Thoracic aorta (tissue), 2 donors: ENCODE data around the gene ERN1. TPM values are rescaled to one million over a fixed set of nuclear protein-coding genes. Genes with fewer than 3 reads are reported as not detected.

ENCODE experiments used
- ATAC-seq: fragments of 150-250 bp; one replicate; pipeline ENCODE4 v1.8.0; 2017; ENCODE audit warnings: low read depth; ENCODE audit not compliant: insufficient number of reproducible peaks, low FRiP score
- DNase-seq: peaks from one replicate; pipeline ENCODE4 v3.0.0-alpha.2; 2020; ENCODE audit warnings: low spot score
- H3K27ac ChIP-seq, 2 donors: fragments of 200-600 bp; sonication (generic); 1 replicate in 1 of 2; 2 replicates in 1 of 2; pipeline ENCODE4 v1.5.1; 2016; ENCODE audit warnings: mild to moderate bottlenecking in 2 of 2, moderate library complexity in 2 of 2
- H3K27me3 ChIP-seq: fragments of 200-600 bp; sonication (generic); replicated peaks from 2 replicates; pipeline ENCODE4 v1.6.0; 2016; ENCODE audit warnings: mild to moderate bottlenecking; ENCODE audit not compliant: insufficient read depth
- H3K36me3 ChIP-seq: fragments of 200-600 bp; sonication (generic); one replicate; pipeline ENCODE4 v1.5.1; 2016
- H3K4me1 ChIP-seq, 2 donors: fragments of 200-600 bp; sonication (generic); 1 replicate in 1 of 2; 2 replicates in 1 of 2; pipeline versions ENCODE4 v1.5.1 to v1.6.0; 2016; ENCODE audit warnings: low read depth in 2 of 2, mild to moderate bottlenecking in 1 of 2; ENCODE audit not compliant: control insufficient read depth in 1 of 2
- H3K4me3 ChIP-seq: fragments of 200-600 bp; sonication (generic); 2 replicates; pipeline ENCODE4 v1.5.1; 2016; ENCODE audit warnings: mild to moderate bottlenecking
- H3K9me3 ChIP-seq: fragments of 200-600 bp; sonication (generic); 2 replicates; pipeline ENCODE4 v1.5.1; 2016
- CTCF ChIP-seq: fragments of 200-600 bp; sonication (generic); IDR thresholded peaks from one replicate; pipeline ENCODE4 v1.5.1; 2019; ENCODE audit warnings: antibody characterized with exemption
- total RNA-seq, 2 donors: library from RNA; depleted of rRNA; stranded (reverse); fragments of >200 nt; gene quantifications; one replicate each; pipeline versions ENCODE4 v1.1.0 to v1.2.3, GENCODE V29; 2016

ERN1 gene
- total RNA-seq, 2 donors from 2014 or later = 13.0 to 22.7 TPM

- ATAC-seq (no peak), DNase-seq (no peak)
- Histone ChIP-seq H3K36me3 (no peaks in the 10 kb centered on the region), H3K27ac (no peak overlapping the region), H3K9me3 (no peaks in the 10 kb centered on the region), H3K4me1 (peaks cover 2 to 28% of the 10 kb centered on the region in 2 donors), H3K4me3 (no peak overlapping the region), H3K27me3 (no peaks in the 10 kb centered on the region)
- no peak for TF ChIP-seq CTCF
Measured at GRCh38 chr17:63989622-63990345, 140.2 kb downstream of the ERN1 start.

Other genes starting within 250 kb of the ERN1 start
- gene GH2, start 248.2 kb downstream of the ERN1 start, total RNA-seq = not detected
- not detected for gene CSH1, start 233.6 kb downstream of the ERN1 start, total RNA-seq
- not detected for gene CSHL1, start 218.9 kb downstream of the ERN1 start, total RNA-seq
- not detected for gene GH1, start 211.3 kb downstream of the ERN1 start, total RNA-seq
- gene CD79B, start 197.8 kb downstream of the ERN1 start, total RNA-seq = 1 to 10 TPM; 4.3 to 6.0 TPM
- gene SCN4A, start 157.2 kb downstream of the ERN1 start, total RNA-seq = 1 to 10 TPM in 1 of 2 donors, not detected in 1; 1.1 TPM
- not detected for gene PRR29, start 131.8 kb downstream of the ERN1 start, total RNA-seq
- 10 to 100 TPM; 41.6 to 46.6 TPM for gene ICAM2, start 109.5 kb downstream of the ERN1 start, total RNA-seq
- gene TEX2, start 133.1 kb upstream of the ERN1 start, total RNA-seq = 10 to 100 TPM; 27.5 to 70.7 TPM